NCI-H774 (cell line): ENCODE results near the gene SCN8A.
"Not testable (repeated sequence)": the region's sequence is repeated elsewhere in the genome, so short reads cannot be mapped to it uniquely, and the experiment has no call there.

Experiments
- DNase-seq: peaks from one replicate; lab custom pipeline; 2025; lab: John Stamatoyannopoulos, UW

Gene SCN8A

GRCh38 chr12:51817027-51817953, 226.3 kb downstream of the SCN8A start:
- DNase-seq = no peak

DNA sequence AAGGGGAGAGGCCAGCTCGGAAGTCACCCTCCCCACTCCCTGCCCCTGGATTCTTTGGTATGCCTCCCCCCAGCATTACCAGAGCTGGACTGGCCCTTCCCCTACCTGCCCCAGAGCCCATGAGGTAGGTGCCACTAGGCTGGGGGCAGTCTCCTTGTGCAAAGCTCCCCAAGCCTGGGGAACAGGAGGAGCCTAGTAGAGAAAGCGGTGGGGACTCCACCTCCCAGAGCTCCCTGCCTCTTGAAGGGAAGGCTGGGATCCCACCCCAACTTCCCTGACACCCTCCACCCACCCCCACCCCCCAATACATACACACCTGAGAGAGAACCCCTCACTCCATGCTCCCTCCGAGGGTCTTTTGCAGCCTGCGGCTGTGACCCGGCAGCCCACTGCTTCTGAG, 227.1 kb downstream of the SCN8A start:
- no peak for DNase-seq

- DNase-seq = no peak
Observed at GRCh38 chr12:51818566-51819300, 227.7 kb downstream of the SCN8A start.

DNA sequence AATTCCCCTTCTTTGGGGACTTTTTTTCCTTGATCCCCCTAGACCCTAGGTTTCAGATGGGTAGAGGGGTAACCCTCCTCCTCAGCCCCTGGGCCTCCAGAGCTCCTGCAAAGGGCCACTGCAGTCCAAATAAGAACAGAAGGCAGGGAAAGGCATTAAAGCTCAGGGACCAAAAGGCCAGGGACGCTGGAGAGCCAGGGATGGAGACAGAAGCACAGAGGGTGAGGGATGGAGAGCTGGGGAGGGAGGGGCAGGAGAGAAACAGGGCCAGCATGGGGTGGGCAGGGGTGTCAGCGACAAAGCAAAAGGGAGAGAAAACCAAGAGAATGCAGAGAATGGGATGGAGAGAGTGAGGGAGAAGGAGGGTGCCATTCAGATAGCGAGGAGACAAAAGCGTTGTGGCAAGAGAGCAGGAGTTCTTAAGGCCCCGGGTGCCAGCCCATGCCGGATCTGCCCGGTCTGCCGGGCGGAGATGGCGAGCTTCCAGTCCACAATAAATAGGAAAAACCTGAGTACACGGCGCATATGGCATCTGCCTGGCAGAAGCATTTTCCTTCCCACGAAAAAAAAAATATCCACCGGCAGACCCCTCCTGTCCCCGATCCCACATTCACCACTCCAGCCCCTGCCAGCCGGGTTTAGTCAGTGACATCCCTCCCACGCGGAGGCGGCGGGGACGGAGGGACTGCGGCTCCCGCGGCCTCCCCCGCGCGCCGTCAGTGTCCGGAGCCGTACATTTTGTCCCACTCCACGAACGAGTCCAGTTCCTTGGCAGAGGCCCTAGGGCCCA, 228.9 kb downstream of the SCN8A start:
- peak; percentile 44 for DNase-seq

DNA sequence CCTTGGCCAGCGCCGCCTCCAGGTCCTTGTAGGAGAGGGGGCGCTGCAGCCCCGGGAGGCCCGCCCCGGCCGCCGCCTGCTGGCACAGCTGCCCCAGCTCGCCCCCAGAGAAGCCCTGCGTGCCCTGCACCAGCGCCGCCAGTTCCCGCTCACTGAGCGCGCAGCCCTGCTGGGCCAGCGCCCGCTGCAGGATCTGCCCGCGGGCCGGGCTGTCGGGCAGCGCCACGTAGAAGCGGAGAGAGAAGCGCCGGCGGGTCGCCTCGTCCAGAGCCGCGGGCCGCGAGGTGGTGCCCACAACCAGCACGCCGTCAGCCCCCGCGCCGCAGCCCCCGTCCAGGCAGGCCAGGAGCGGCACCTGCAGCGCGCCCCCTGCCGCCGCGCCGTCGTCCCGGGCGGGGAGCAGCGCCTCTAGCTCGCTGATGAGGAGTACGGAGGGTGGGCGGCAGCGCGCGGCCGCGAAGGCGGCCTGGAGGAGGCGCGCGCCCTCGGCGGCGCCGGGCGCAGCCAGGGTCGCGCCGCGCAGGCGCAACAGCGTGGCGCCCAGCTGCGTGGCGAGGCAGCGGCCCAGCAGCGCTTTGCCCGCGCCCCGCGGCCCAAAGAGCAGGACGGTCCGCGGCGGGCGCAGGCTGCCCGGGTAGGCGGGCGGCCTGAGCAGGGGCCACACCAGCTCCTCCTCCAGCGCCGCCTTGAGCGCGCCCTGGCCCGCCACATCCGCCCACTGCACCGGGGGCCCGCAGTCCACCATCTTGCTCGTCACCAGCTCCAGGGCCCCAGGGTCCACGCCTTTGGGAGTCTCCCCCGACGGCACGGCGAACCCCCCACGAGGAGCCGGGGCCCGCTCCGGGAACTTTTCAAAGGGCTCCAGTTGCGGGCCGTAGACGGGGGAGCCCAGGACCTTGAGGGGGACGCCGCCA, 229.8 kb downstream of the SCN8A start:
- peak; percentile 85 for DNase-seq

- no peak for DNase-seq
Observed at GRCh38 chr12:51821440-51822260, 230.6 kb downstream of the SCN8A start.

- DNase-seq = no peak
Observed at GRCh38 chr12:51822261-51822616, 231.2 kb downstream of the SCN8A start.

GRCh38 chr12:51822956-51823355, 231.9 kb downstream of the SCN8A start:
- no peak for DNase-seq

- peak; percentile 74 for DNase-seq
Observed at GRCh38 chr12:51823875-51824565, 233.0 kb downstream of the SCN8A start.

DNA sequence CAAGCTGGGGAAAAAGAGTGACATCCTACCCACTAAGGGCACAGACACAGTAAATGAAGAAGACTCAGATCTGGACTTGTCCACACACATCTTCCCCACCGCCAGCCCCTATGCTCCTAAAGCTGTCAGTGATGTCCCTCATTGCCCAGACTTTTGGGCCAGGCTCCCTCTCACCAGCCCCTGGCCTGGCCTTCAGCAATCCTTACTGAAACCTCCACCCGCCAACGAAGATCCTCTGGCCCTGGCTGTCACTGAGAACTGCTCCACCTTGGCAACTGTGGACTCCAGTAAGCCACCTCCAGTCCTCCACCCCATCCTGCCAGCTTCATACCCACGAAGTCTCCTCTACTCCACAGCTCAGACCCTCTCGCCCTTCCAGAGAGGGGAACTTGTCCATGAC, 234.2 kb downstream of the SCN8A start:
- no peak for DNase-seq

DNA sequence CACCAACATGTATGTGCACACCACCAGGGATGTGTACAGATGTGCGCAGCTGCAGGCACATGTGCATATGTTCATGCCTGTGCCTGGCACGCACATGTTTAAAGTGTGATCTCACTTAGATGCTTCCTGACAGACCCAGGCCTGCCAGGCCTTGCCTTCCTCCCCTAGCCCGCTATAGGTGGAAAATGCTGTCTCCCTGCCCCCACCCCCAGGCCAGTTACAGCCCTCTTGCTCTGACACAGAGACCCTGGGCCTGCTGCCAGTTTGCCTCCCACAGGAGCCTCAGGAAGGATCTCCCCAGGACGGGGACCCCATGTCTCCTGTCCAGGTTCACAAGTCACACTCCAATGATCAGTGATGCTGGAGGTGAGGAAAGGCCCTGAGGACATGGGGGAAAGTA, 235.8 kb downstream of the SCN8A start:
- DNase-seq = no peak

DNA sequence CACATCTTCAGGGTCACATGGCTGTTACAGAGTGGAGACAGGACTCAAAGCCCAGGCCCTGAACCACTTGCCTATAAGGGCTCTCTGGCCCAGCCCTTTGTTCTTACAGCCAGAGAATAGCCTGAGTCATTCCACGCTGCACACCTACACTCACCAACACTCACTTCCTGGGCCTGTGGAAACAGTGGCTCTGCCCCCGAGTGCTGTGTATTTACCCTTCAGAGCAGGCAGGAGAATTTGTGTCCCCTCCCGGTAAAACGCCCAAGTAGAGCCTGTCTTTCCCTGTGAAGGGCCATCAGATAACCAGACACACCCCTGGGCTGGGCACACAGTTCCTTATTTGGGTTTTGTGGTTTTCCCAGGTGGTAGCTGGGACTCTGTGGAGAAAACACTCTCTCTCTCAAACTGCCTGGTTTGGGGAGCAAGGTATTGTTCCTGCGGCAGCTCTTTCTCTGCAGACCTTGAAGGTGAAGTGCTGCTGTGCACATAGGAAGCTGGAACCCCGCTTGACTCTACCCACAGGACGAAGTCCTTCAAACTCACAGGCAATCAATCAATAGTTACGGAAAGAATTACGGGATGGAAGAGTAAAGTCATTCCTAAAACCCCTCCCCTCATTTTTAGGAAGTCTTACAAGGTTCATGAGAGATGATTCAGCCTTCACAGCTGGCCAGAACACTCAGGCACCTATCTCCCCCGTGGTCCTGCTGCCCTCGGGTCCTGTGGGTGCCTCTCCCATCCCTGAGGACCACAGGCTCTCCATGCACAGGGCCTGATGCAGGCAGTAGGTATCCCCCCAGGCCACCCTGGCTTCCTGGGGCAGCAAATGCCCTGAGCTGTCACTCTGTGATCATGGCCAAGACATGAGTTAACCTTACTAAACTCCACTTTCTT, 237.1 kb downstream of the SCN8A start:
- no peak for DNase-seq

- no peak for DNase-seq
Observed at GRCh38 chr12:51829011-51829481, 238.0 kb downstream of the SCN8A start.

DNA sequence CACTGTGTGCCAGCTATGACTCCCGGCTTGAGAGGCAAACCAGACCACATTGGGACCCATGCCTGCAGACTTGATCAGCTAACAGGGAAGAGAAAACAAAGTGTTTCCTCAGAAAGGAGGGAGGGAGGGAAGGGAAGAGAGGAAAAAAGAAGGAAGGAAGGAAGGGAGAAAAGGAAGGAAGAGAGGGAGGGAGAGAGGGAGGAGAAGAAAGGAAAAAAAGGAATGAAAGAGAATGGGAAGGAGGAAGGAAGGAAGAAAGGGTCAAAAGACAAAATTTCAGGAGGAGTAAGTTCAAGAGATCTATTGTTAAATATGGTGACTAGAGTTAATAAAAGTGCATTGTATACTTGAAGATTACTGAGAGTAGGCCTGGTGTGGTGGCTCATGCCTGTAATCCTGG, 238.6 kb downstream of the SCN8A start:
- DNase-seq = no peak

DNA sequence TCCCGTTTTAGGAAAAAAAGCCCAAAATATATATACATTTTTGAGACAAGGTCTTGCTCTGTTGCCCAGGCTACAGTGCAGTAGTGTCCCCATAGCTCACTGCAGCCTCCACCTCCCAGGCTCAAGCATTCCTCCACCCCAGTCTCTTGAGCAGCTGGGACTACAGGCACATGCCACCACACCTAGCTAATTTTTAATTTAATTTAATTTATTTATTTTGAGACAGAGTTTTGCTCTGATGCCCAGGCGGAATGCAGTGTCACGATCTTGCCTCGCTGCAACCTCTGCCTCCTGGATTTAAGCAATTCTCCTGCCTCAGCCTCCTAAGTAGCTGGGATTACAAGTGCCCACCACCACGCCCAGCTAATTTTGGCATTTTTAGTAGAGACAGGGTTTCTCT, 240.8 kb downstream of the SCN8A start:
- DNase-seq = not testable (repeated sequence)

- DNase-seq = no peak
Observed at GRCh38 chr12:51832354-51833107, 241.5 kb downstream of the SCN8A start.

DNA sequence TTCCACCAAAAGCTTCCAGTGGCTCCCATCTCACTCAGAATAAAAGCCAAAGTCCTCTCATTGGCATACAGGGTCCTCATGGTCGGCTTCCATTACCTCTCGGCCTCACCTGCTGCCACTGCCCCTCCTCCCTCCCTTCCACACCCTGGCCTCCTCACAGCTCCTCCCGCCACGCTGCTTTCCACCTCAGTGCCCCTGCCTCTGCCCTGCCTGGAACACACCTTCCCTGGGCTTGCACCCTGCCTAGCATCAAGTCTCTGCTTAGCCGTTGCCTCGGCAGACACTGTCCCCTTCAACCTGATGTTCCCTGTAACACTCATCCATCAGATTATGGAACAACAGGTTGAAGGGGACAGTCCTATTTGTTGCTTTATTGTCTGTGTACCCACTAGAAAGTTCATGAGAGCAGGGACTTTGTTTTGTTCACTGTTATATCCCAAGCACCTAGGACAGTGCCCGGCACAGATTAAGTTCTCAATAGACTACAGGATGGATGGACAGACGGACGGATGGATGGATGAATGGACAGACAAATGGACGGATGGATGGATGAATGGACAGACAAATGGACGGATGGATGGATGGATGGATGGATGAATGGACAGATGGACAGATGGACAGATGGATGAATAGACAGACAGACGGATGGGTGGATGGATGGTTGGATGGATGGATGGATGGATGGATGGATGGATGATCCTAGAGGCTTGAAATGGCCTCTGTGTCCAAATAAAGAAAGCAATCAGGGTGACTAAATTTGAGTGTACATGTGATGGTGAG, 242.6 kb downstream of the SCN8A start:
- no peak for DNase-seq
